GM18909 (cell line): ENCODE data around the gene STAT6.
A peak's percentile ranks its signal among the peaks of the same experiment; 100 is the strongest.
"Not testable (repeated sequence)": the region's sequence is repeated elsewhere in the genome, so short reads cannot be mapped to it uniquely, and the experiment has no call there.

Source experiments
- ATAC-seq: cut with Tn5 transposase; IDR thresholded peaks from one replicate; pipeline ENCODE4 v1.9.1; 2021; ENCODE audit warnings: mild to moderate bottlenecking; ENCODE audit not compliant: unreplicated experiment, poor library complexity

The STAT6 gene

GRCh38 chr12:57128519-57129247, 17.5 kb upstream of the STAT6 start:
- no peak for ATAC-seq

- no peak for ATAC-seq
Measured at GRCh38 chr12:57127726-57128518, 16.8 kb upstream of the STAT6 start, which contains the start of gene LRP1. Gene LRP1 (plus strand): TSS chr12:57128483. CDS start chr12:57128965, 482 bp downstream.

GRCh38 chr12:57127101-57127725, 16.1 kb upstream of the STAT6 start:
- no peak for ATAC-seq

- no peak for ATAC-seq
Measured at GRCh38 chr12:57126561-57126960, 15.4 kb upstream of the STAT6 start.

- no peak for ATAC-seq
Measured at GRCh38 chr12:57126061-57126460, 14.9 kb upstream of the STAT6 start.

- ATAC-seq, result peak; percentile 48
Measured at GRCh38 chr12:57124261-57124877, 13.2 kb upstream of the STAT6 start.

GRCh38 chr12:57123813-57124212, 12.7 kb upstream of the STAT6 start:
- no peak for ATAC-seq

- not testable (repeated sequence) for ATAC-seq
Measured at GRCh38 chr12:57120718-57121117, 9.6 kb upstream of the STAT6 start.

GRCh38 chr12:57119294-57120085, 8.3 kb upstream of the STAT6 start:
- ATAC-seq, result no peak

GRCh38 chr12:57118711-57119271, 7.6 kb upstream of the STAT6 start:
- no peak for ATAC-seq

- ATAC-seq, result no peak
Measured at GRCh38 chr12:57116580-57117281, 5.6 kb upstream of the STAT6 start.

GRCh38 chr12:57112492-57113294, 1.5 kb upstream of the STAT6 start:
- no peak for ATAC-seq

GRCh38 chr12:57110104-57111030, 795 bp downstream of the STAT6 start:
- ATAC-seq, result peak; percentile 50

GRCh38 chr12:57109207-57110103, 1.7 kb downstream of the STAT6 start:
- no peak for ATAC-seq

- no peak for ATAC-seq
Measured at GRCh38 chr12:57107456-57108155, 3.6 kb downstream of the STAT6 start.
